Measurements from ENCODE around the gene TENM4.
A peak's percentile ranks its signal among the peaks of the same experiment; 100 is the strongest.

The TENM4 gene

GRCh38 chr11:79026803-79027445 is 413.9 kb downstream of the TENM4 start:
- DNase-seq (ENCODE audit: low spot score), result no peak

GRCh38 chr11:79025622-79026021 is 415.2 kb downstream of the TENM4 start:
- no peak for DNase-seq (ENCODE audit: low spot score)

GRCh38 chr11:79025097-79025496 is 415.7 kb downstream of the TENM4 start:
- no peak for DNase-seq (ENCODE audit: low spot score)

- DNase-seq (ENCODE audit: low spot score), result no peak
Observed at GRCh38 chr11:79022265-79022664, 418.6 kb downstream of the TENM4 start.

- no peak for DNase-seq (ENCODE audit: low spot score)
Observed at GRCh38 chr11:79021601-79022000, 419.2 kb downstream of the TENM4 start.

GRCh38 chr11:79019975-79020374 is 420.9 kb downstream of the TENM4 start:
- DNase-seq (ENCODE audit: low spot score), result no peak

GRCh38 chr11:79019277-79019676 is 421.6 kb downstream of the TENM4 start:
- DNase-seq (ENCODE audit: low spot score), result no peak

- peak; percentile 100 for DNase-seq (ENCODE audit: low spot score)
Observed at GRCh38 chr11:79018371-79018849, 422.4 kb downstream of the TENM4 start.

- DNase-seq (ENCODE audit: low spot score), result no peak
Observed at GRCh38 chr11:79017811-79018210, 423.0 kb downstream of the TENM4 start.

GRCh38 chr11:79013509-79013908 is 427.3 kb downstream of the TENM4 start:
- no peak for DNase-seq (ENCODE audit: low spot score)

- DNase-seq (ENCODE audit: low spot score), result no peak
Observed at GRCh38 chr11:79011357-79011756, 429.5 kb downstream of the TENM4 start.

GRCh38 chr11:79007771-79008402 is 432.9 kb downstream of the TENM4 start:
- DNase-seq (ENCODE audit: low spot score), result no peak

- DNase-seq (ENCODE audit: low spot score), result no peak
Observed at GRCh38 chr11:79006854-79007253, 434.0 kb downstream of the TENM4 start.

GRCh38 chr11:78996007-78996406 is 444.8 kb downstream of the TENM4 start:
- DNase-seq (ENCODE audit: low spot score), result no peak

- DNase-seq (ENCODE audit: low spot score), result no peak
Observed at GRCh38 chr11:78995171-78995570, 445.7 kb downstream of the TENM4 start.

GRCh38 chr11:78993802-78994430 is 446.9 kb downstream of the TENM4 start:
- DNase-seq (ENCODE audit: low spot score), result no peak

- no peak for DNase-seq (ENCODE audit: low spot score)
Observed at GRCh38 chr11:78991681-78992080, 449.1 kb downstream of the TENM4 start.

- DNase-seq (ENCODE audit: low spot score), result no peak
Observed at GRCh38 chr11:78990261-78990660, 450.6 kb downstream of the TENM4 start.

GRCh38 chr11:78987748-78988147 is 453.1 kb downstream of the TENM4 start:
- no peak for DNase-seq (ENCODE audit: low spot score)

- DNase-seq (ENCODE audit: low spot score), result no peak
Observed at GRCh38 chr11:78986305-78986704, 454.5 kb downstream of the TENM4 start.

- DNase-seq (ENCODE audit: low spot score), result no peak
Observed at GRCh38 chr11:78985663-78986062, 455.2 kb downstream of the TENM4 start.

GRCh38 chr11:78982473-78982872 is 458.4 kb downstream of the TENM4 start:
- DNase-seq (ENCODE audit: low spot score), result peak; percentile 99

GRCh38 chr11:78981153-78981552 is 459.7 kb downstream of the TENM4 start:
- DNase-seq (ENCODE audit: low spot score), result peak; percentile 77

All from SK-N-DZ (cell line).